CD4-positive, alpha-beta T cell treated with Interleukin-6 for 4 hours (primary cell): ENCODE measurements around the gene SPATA2.
"Not testable (repeated sequence)": the region's sequence is repeated elsewhere in the genome, so short reads cannot be mapped to it uniquely, and the experiment has no call there.

ENCODE experiments used
- DNase-seq: peaks from one replicate; pipeline ENCODE4 v3.0.0-alpha.2; 2020; ENCODE audit warnings: mixed read lengths

SPATA2 gene

GRCh38 chr20:49904440-49905214 lies 10.7 kb downstream of the SPATA2 start:
- DNase-seq = no peak

GRCh38 chr20:49901588-49901987 lies 13.7 kb downstream of the SPATA2 start:
- no peak for DNase-seq

GRCh38 chr20:49899541-49900383 lies 15.6 kb downstream of the SPATA2 start:
- DNase-seq = no peak

GRCh38 chr20:49896204-49896603 lies 19.1 kb downstream of the SPATA2 start:
- no peak for DNase-seq

- not testable (repeated sequence) for DNase-seq
Observed at GRCh38 chr20:49895474-49896093, 19.7 kb downstream of the SPATA2 start.

GRCh38 chr20:49894073-49894470 lies 21.3 kb downstream of the SPATA2 start:
- no peak for DNase-seq

GRCh38 chr20:49893242-49894072 lies 21.9 kb downstream of the SPATA2 start:
- DNase-seq = no peak

- no peak for DNase-seq
Observed at GRCh38 chr20:49892817-49893216, 22.5 kb downstream of the SPATA2 start.

- no peak for DNase-seq
Observed at GRCh38 chr20:49892260-49892659, 23.1 kb downstream of the SPATA2 start.

- DNase-seq = no peak
Observed at GRCh38 chr20:49891476-49892110, 23.7 kb downstream of the SPATA2 start.

GRCh38 chr20:49890471-49891361 lies 24.6 kb downstream of the SPATA2 start:
- DNase-seq = no peak

GRCh38 chr20:49889935-49890333 lies 25.4 kb downstream of the SPATA2 start:
- DNase-seq = no peak

- DNase-seq = no peak
Observed at GRCh38 chr20:49889001-49889934, 26.1 kb downstream of the SPATA2 start.

GRCh38 chr20:49888212-49889000 lies 26.9 kb downstream of the SPATA2 start:
- peak; percentile 56 for DNase-seq

GRCh38 chr20:49887251-49888211 lies 27.8 kb downstream of the SPATA2 start:
- DNase-seq = no peak

- DNase-seq = no peak
Observed at GRCh38 chr20:49886571-49887213, 28.6 kb downstream of the SPATA2 start.
